ENCODE measurements around the gene RELB. TPM values are rescaled to one million over a fixed set of nuclear protein-coding genes. Genes with fewer than 3 reads are reported as not detected.

Gene RELB
- total RNA-seq, 2 experiments from 2014 or later: 91.6 to 92.5 TPM

DNA sequence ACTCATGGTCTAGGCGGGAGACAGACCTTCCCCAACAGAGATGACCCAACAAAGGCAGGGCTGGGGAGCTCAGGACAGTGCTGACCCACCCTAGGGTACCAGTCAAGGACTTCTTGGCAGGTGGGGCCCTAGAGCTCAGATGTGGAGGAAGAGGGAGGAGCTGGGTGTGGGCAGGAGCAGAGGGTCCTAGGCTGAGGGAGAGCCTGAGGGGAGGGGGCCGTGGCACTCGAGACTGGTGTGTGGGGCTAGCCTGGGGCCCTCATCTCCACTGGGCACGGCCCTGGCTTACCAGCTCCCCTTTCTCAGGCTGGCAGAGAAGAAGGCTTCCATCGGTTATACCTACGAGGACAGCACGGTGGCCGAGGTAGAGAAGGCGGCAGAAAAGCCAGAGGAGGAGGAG lies 56.2 kb downstream of the RELB start:
- H3K9me3 Mint-ChIP-seq: no peaks in the 10 kb centered on the region
- peaks cover 4% of the 10 kb centered on the region for H3K4me1 Mint-ChIP-seq (ENCODE audit: low read depth)
- Histone ChIP-seq H3K27me3 (ENCODE audit: control insufficient read depth in 1 of 2, insufficient read depth in 2 of 2, low read length in 2 of 2) (no peaks in the 10 kb centered on the region), H3K4me3 (ENCODE audit: low read length) (no peak overlapping the region), H3K9me3 (ENCODE audit: control insufficient read depth in 1 of 2, insufficient read depth in 1 of 2, low read length in 2 of 2) (no peaks in the 10 kb centered on the region), H3K4me1 (ENCODE audit: insufficient read depth, low read length) (peaks cover 3% of the 10 kb centered on the region), H3K27ac (ENCODE audit: low read depth in 1 of 2, low read length in 2 of 2) (no peak overlapping the region), H3K36me3 (ENCODE audit: insufficient read depth, low read length) (peaks cover 90% of the 10 kb centered on the region)
- DNase-seq (no peak), ATAC-seq (ENCODE audit: poor library complexity) (no peak)
- TF ChIP-seq, protein P1, sequence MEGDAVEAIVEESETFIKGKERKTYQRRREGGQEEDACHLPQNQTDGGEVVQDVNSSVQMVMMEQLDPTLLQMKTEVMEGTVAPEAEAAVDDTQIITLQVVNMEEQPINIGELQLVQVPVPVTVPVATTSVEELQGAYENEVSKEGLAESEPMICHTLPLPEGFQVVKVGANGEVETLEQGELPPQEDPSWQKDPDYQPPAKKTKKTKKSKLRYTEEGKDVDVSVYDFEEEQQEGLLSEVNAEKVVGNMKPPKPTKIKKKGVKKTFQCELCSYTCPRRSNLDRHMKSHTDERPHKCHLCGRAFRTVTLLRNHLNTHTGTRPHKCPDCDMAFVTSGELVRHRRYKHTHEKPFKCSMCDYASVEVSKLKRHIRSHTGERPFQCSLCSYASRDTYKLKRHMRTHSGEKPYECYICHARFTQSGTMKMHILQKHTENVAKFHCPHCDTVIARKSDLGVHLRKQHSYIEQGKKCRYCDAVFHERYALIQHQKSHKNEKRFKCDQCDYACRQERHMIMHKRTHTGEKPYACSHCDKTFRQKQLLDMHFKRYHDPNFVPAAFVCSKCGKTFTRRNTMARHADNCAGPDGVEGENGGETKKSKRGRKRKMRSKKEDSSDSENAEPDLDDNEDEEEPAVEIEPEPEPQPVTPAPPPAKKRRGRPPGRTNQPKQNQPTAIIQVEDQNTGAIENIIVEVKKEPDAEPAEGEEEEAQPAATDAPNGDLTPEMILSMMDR (IDR thresholded peaks at IDR 0.05): no peak
- CTCF ChIA-PET: interaction anchor here (1.3 kb wide), 1 partner anchor 69 kb away, joined by 4 read pairs; no protein-coding TSS in a partner anchor
- H3K36me3 Mint-ChIP-seq (ENCODE audit: low read depth): peaks cover 94% of the 10 kb centered on the region
- intact Hi-C loops (cut with DNase I, micrococcal nuclease): no loop called here
- H3K27me3 Mint-ChIP-seq: no peaks in the 10 kb centered on the region
- no peak overlapping the region for H3K4me3 Mint-ChIP-seq
- no peak overlapping the region for H3K27ac Mint-ChIP-seq
- POLR2A ChIA-PET: no interaction called here

DNA sequence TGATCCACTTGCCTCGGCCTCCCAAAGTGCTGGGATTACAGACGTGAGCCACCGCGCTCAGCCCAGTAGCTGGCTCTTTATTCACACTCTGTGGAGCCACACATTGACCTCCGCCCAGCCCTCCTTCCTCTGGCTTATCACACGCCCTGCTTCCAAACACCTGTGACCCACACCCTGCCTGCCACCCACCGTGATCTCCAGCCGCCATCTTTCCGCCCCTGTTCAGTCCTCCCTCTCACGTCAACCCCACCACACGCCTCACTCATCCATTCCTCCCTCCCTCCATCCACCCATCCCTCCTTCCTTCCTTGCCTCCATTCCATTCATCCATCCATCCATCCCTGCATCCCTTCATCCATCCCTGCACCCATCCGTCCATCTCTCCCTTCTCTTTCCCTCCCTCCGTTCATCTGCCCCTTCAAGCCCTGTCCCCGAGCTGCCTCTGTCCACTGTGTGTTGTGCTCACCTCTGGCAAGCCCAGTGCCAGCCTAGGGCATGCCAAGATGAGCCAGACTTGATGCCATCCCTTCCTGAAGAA lies 57.4 kb downstream of the RELB start:
- no peak overlapping the region for H3K27ac Mint-ChIP-seq
- Histone ChIP-seq H3K27ac (ENCODE audit: low read depth in 1 of 2, low read length in 2 of 2) (no peak overlapping the region), H3K4me1 (ENCODE audit: insufficient read depth, low read length) (peaks cover 3% of the 10 kb centered on the region), H3K9me3 (ENCODE audit: control insufficient read depth in 1 of 2, insufficient read depth in 1 of 2, low read length in 2 of 2) (no peaks in the 10 kb centered on the region), H3K36me3 (ENCODE audit: insufficient read depth, low read length) (peaks cover 88% of the 10 kb centered on the region), H3K27me3 (ENCODE audit: control insufficient read depth in 1 of 2, insufficient read depth in 2 of 2, low read length in 2 of 2) (no peaks in the 10 kb centered on the region), H3K4me3 (ENCODE audit: low read length) (no peak overlapping the region)
- H3K9me3 Mint-ChIP-seq: no peaks in the 10 kb centered on the region
- peaks cover 93% of the 10 kb centered on the region for H3K36me3 Mint-ChIP-seq (ENCODE audit: low read depth)
- ATAC-seq (ENCODE audit: poor library complexity): no peak
- intact Hi-C loops (cut with DNase I, micrococcal nuclease): loop anchor here (1.0 to 2.0 kb wide), 4 partner anchors 42 to 156 kb away; no protein-coding TSS in a partner anchor
- peaks cover 4% of the 10 kb centered on the region for H3K4me1 Mint-ChIP-seq (ENCODE audit: low read depth)
- CTCF ChIA-PET: interaction anchor here (0.5 to 2.0 kb wide), 26 partner anchors 9 to 155 kb away, joined by 3 to 34 read pairs (median 4); partner anchors contain the start of genes APOE, CLASRP, CLPTM1 and PPP1R37
- POLR2A ChIA-PET: interaction anchor here (1.1 kb wide), 1 partner anchor 34 kb away, joined by 4 read pairs; the partner anchor contains the start of gene PPP1R37
- no peak for DNase-seq
- TF ChIP-seq, protein P1 (IDR thresholded peaks at IDR 0.05): no peak
- no peak overlapping the region for H3K4me3 Mint-ChIP-seq
- H3K27me3 Mint-ChIP-seq: no peaks in the 10 kb centered on the region

DNA sequence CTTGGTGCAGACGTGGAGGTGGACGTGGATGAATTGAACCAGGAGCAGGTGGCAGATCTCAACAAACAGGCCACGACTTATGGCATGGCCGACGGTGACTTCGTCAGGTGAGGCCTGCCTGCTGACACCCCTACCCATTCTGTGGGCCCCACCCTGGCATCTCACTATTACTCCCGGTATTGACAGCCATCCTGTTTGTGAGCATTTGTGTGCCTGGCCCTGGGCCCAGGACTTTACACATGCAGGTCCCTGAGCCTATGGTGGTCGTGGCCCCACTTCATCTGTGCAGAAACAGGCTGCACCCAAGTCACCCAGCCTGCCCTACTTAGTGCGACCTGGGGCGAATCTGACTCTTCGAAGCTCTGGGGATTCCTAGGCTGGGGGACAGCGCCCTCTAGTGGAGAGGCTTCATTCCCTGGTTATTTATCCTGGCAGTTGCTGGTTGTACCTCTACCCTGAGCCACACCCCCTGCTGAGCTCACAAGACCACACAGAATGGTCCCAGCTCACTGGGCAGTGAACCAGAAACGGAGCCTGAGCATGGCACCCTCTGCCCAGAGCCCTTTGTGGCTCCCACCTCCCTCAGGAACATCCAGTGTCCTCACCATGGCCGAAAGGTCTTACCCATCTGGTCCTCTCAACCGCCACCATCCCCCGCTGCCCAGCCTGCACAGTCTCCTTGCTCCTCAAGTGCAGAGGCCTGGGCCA lies 58.1 kb downstream of the RELB start:
- peaks cover 89% of the 10 kb centered on the region for H3K36me3 Mint-ChIP-seq (ENCODE audit: low read depth)
- Histone ChIP-seq H3K9me3 (ENCODE audit: control insufficient read depth in 1 of 2, insufficient read depth in 1 of 2, low read length in 2 of 2) (no peaks in the 10 kb centered on the region), H3K27me3 (ENCODE audit: control insufficient read depth in 1 of 2, insufficient read depth in 2 of 2, low read length in 2 of 2) (no peaks in the 10 kb centered on the region), H3K36me3 (ENCODE audit: insufficient read depth, low read length) (peaks cover 87% of the 10 kb centered on the region), H3K4me1 (ENCODE audit: insufficient read depth, low read length) (peaks cover 3% of the 10 kb centered on the region), H3K4me3 (ENCODE audit: low read length) (no peak overlapping the region), H3K27ac (ENCODE audit: low read depth in 1 of 2, low read length in 2 of 2) (no peak overlapping the region)
- ChIA-PET CTCF (interaction anchor here (0.5 to 2.0 kb wide), 28 partner anchors 9 to 156 kb away, joined by 3 to 34 read pairs (median 4); partner anchors contain the start of genes APOE, CLASRP, CLPTM1 and PPP1R37), POLR2A (interaction anchor here (0.6 to 1.1 kb wide), 3 partner anchors 20 to 1603 kb away, joined by 3 to 4 read pairs (median 4); partner anchors contain the start of gene PPP1R37)
- ATAC-seq (ENCODE audit: poor library complexity) (peak; percentile 93), DNase-seq (peak; percentile 71 to 91 (median 84))
- H3K27me3 Mint-ChIP-seq: no peaks in the 10 kb centered on the region
- peaks cover 4% of the 10 kb centered on the region for H3K4me1 Mint-ChIP-seq (ENCODE audit: low read depth)
- intact Hi-C loops (cut with DNase I, micrococcal nuclease): loop anchor here (1.0 to 2.0 kb wide), 4 partner anchors 43 to 157 kb away; no protein-coding TSS in a partner anchor
- TF ChIP-seq, protein P1 (IDR thresholded peaks at IDR 0.05): peak; percentile 87
- no peak overlapping the region for H3K27ac Mint-ChIP-seq
- no peaks in the 10 kb centered on the region for H3K9me3 Mint-ChIP-seq
- H3K4me3 Mint-ChIP-seq: no peak overlapping the region
